Neural progenitor cell (in vitro differentiated cells): Measurements from ENCODE around the gene PIK3C3.

Experiments used
- CTCF ChIP-seq: fragments of 200-600 bp; sonication (generic); IDR thresholded peaks from 2 replicates; pipeline ENCODE4 v1.5.1; 2017; ENCODE audit warnings: antibody characterized with exemption, mild to moderate bottlenecking
- EZH2 ChIP-seq: fragments of 200-600 bp; sonication (generic); IDR thresholded peaks from 2 replicates; pipeline ENCODE4 v1.6.1; 2017; ENCODE audit warnings: antibody characterized with exemption, mild to moderate bottlenecking, moderate library complexity

- no peak for TF ChIP-seq CTCF
- no peak for TF ChIP-seq EZH2
Observed at GRCh38 chr18:41955688-41956087, 654 bp downstream of the PIK3C3 start.
